Adrenal gland (tissue), 19 donors: Measurements from ENCODE around the gene ZNF398. TPM values are rescaled to one million over a fixed set of nuclear protein-coding genes. Genes with fewer than 3 reads are reported as not detected.

ENCODE experiments used
- DNase-seq, 7 donors: peaks; one replicate each; pipeline ENCODE4 v3.0.0-alpha.2; 2019 to 2020
- H3K27ac ChIP-seq, 5 donors: fragments of 200-600 bp; sonication (generic) in 4 of 5; 1 replicate in 3 of 5; 2 replicates in 2 of 5; pipeline versions ENCODE4 v1.5.1 to v1.8.0; 2016 to 2020; ENCODE audit warnings: mild to moderate bottlenecking in 1 of 5
- H3K27me3 ChIP-seq: fragments of 200-600 bp; 2 replicates; pipeline ENCODE4 v1.8.0; 2021
- H3K36me3 ChIP-seq, 2 donors: fragments of 200-600 bp; replicated peaks in 1 of 2; 1 replicate in 1 of 2; 2 replicates in 1 of 2; pipeline versions ENCODE4 v1.5.1 to v1.8.0; 2018 to 2022
- H3K4me1 ChIP-seq, 2 donors: fragments of 200-600 bp; replicated peaks in 1 of 2; 1 replicate in 1 of 2; 2 replicates in 1 of 2; pipeline versions ENCODE4 v1.5.1 to v1.8.0; 2018 to 2021
- H3K4me3 ChIP-seq, 4 donors: fragments of 200-600 bp; sonication (generic) in 3 of 4; one replicate each; pipeline ENCODE4 v1.5.1; 2016 to 2018
- H3K9me3 ChIP-seq, 3 donors: fragments of 200-600 bp; sonication (generic) in 1 of 3; replicated peaks in 1 of 3; 1 replicate in 2 of 3; 2 replicates in 1 of 3; pipeline versions ENCODE4 v1.5.1 to v1.8.0; 2016 to 2021
- CTCF ChIP-seq, 6 experiments: fragments of 450-650 bp in 4 of 6; fragments of 200-600 bp in 2 of 6; sonication (generic) in 1 of 6; IDR thresholded peaks; 1 replicate in 5 of 6; 2 replicates in 1 of 6; pipeline versions ENCODE4 v1.5.1 to v1.8.0; 2016 to 2021; ENCODE audit warnings: antibody characterized with exemption in 6 of 6, mild to moderate bottlenecking in 2 of 6, moderate library complexity in 1 of 6
- POLR2A ChIP-seq, 2 donors: fragments of 450-650 bp; IDR thresholded peaks; one replicate each; pipeline ENCODE4 v1.6.1; 2017; ENCODE audit warnings: antibody characterized with exemption in 2 of 2, mild to moderate bottlenecking in 2 of 2, moderate library complexity in 1 of 2
- WGBS, 4 donors: extraction: QIAGEN DNeasy Blood & Tissue Kit in 2 of 4; methylation state at CpG; one replicate each; pipeline versions ENCODE4 v1.1.5 to v1.1.7; 2013 to 2017; 5-methylcytosine and 5-hydroxymethylcytosine counted together
- intact Hi-C, 2 donors: fragments of 100-400 bp; cut with DNase I; formaldehyde crosslinking; loops; one replicate each; pipeline versions ENCODE4 v1.14.1 to v1.15.0; 2022 to 2023
- long read RNA-seq, 10 donors: library from polyadenylated mRNA in 3 of 10; unstranded in 2 of 10; stranded (forward) in 1 of 10; transcript quantifications; one replicate each; pipeline ENCODE4 v2.0.0 and lab custom pipeline, GENCODE V29; 2021 to 2026
- polyA plus RNA-seq, 3 donors: library from polyadenylated mRNA; stranded (reverse); fragments of 200-250 nt in 2 of 3; fragments of 350-450 nt in 1 of 3; fragmentation: Illumina TruSeq in 1 of 3; extraction: RNeasy Lipid Tissue Mini Kit (QIAGEN cat#74804) in 1 of 3; gene quantifications; one replicate each; pipeline ENCODE4 v1.2.3, GENCODE V29; 2013 to 2014
- total RNA-seq, 9 donors: library from RNA; depleted of rRNA in 4 of 9; stranded (reverse); fragments of >200 nt in 4 of 9; fragments of 120-200 nt in 1 of 9; fragmentation: NEBNext Ultra II Directional in 1 of 9; extraction: Animal tissue kit (Norgen Biotek cat#: 25700) in 1 of 9; gene quantifications; one replicate each; pipeline versions ENCODE4 v1.1.0 to v1.2.4, GENCODE V29; 2013 to 2023
- donor health status: healthy with polysubstance abuse.
- donor health status: Bipolar disorder and iron deficiency.
- donor health status: DM: yes; HTN: yes; CAD: no.
- donor health status: DM: no; HTN: no; CAD: no.
- donor health status: DM: no; HTN: no; CAD: no.
- donor health status: DM: yes; HTN: yes; CAD: no.

ZNF398 gene
- total RNA-seq (10 to 100 TPM in 8 of 9 donors, 1 to 10 TPM in 1; 7.4 to 18.7 (median 14.1) TPM), polyA plus RNA-seq (1 to 10 TPM; 2.0 to 8.5 (median 3.6) TPM)
- long read RNA-seq, donor 1, partial matches to known transcripts, result 0 of 3 reads
- long read RNA-seq, donor 1, other reads (novel, unspliced or antisense), result 0 of 3 reads
- long read RNA-seq, donor 2, partial matches to known transcripts, result 0 of 1 reads
- long read RNA-seq, donor 2, other reads (novel, unspliced or antisense), result 0 of 1 reads
- long read RNA-seq, donor 3, partial matches to known transcripts, result 0 of 1 reads
- long read RNA-seq, donor 3, other reads (novel, unspliced or antisense), result 0 of 1 reads
- long read RNA-seq, donor 4, result 0 reads
- long read RNA-seq, donor 5, transcript ZNF398-202 (6 exons, 2,860 nt), result major isoform, 11 of 19 reads
- long read RNA-seq, donor 5, partial matches to known transcripts, result 5 of 19 reads
- long read RNA-seq, donor 5, other reads (novel, unspliced or antisense), result 3 of 19 reads
- long read RNA-seq, donor 6, partial matches to known transcripts, result 1 of 1 reads
- long read RNA-seq, donor 6, other reads (novel, unspliced or antisense), result 0 of 1 reads
- long read RNA-seq, donor 7, partial matches to known transcripts, result 0 of 1 reads
- long read RNA-seq, donor 7, other reads (novel, unspliced or antisense), result 0 of 1 reads
- long read RNA-seq, donor 8, full-length matches to known transcripts, result 1 of 1 reads
- long read RNA-seq, donor 8, partial matches to known transcripts, result 0 of 1 reads
- long read RNA-seq, donor 8, other reads (novel, unspliced or antisense), result 0 of 1 reads
- long read RNA-seq, donor 9, result 0 reads
- long read RNA-seq, donor 10, partial matches to known transcripts, result 0 of 2 reads
- long read RNA-seq, donor 10, other reads (novel, unspliced or antisense), result 0 of 2 reads

GRCh38 chr7:149147072-149147751 is at the start of gene ZNF398:
ZNF398 (plus strand) TSS chr7:149147453; CDS start chr7:149147743, 290 bp downstream.
- WGBS, 4 donors, result 0 to 1% (median 0%) methylated on average over 12 to 79 of the region's 79 CpGs
- Histone ChIP-seq H3K36me3 (no peaks in the 10 kb centered on the region), H3K4me1 (peaks cover 3 to 20% of the 10 kb centered on the region in 2 donors), H3K9me3 (no peaks in the 10 kb centered on the region), H3K27ac (peak within 1 kb of the TSS; percentile 62 to 97 (median 93)), H3K4me3 (peak within 1 kb of the TSS; percentile 69 to 83 (median 76)), H3K27me3 (no peaks in the 10 kb centered on the region)
- DNase-seq, result peak; percentile 66 to 81 (median 73)
- intact Hi-C loops, result loop anchor here in 1 of 2 donors (10.0 kb wide), 1 partner anchor 52 kb away; the partner anchor contains the start of gene ZNF786
- TF ChIP-seq POLR2A (IDR thresholded peaks at IDR 0.05), result peak; percentile 71 to 84
- TF ChIP-seq CTCF (IDR thresholded peaks at IDR 0.05), result peak; percentile 12 to 91 (median 66)

GRCh38 chr7:149099058-149099457 is 48.2 kb upstream of the ZNF398 start:
- intact Hi-C loops, result loop anchor here (10.0 kb wide), 2 partner anchors 46 to 94 kb away; partner anchors contain the start of gene ZNF398 (in 1 of the 2)
- TF ChIP-seq POLR2A (IDR thresholded peaks at IDR 0.05) (no peak), CTCF (IDR thresholded peaks at IDR 0.05) (no peak)
- DNase-seq, result no peak
- Histone ChIP-seq H3K9me3 (no peaks in the 10 kb centered on the region), H3K4me1 (no peaks in the 10 kb centered on the region), H3K27ac (no peak overlapping the region), H3K27me3 (no peaks in the 10 kb centered on the region), H3K36me3 (no peaks in the 10 kb centered on the region), H3K4me3 (no peak overlapping the region)
- 85 to 93% (median 92%) methylated on average over 5 to 6 of the region's 6 CpGs for WGBS, 4 donors

- Histone ChIP-seq H3K4me3 (no peak overlapping the region), H3K36me3 (no peaks in the 10 kb centered on the region), H3K27me3 (no peaks in the 10 kb centered on the region), H3K9me3 (no peaks in the 10 kb centered on the region), H3K4me1 (no peaks in the 10 kb centered on the region), H3K27ac (no peak overlapping the region)
- no peak for DNase-seq
- TF ChIP-seq POLR2A (IDR thresholded peaks at IDR 0.05), result no peak
- no peak for TF ChIP-seq CTCF (IDR thresholded peaks at IDR 0.05)
- intact Hi-C loops, result no loop called here
- 88 to 98% (median 90%) methylated on average over 2 of the region's 2 CpGs for WGBS, 4 donors
Observed at GRCh38 chr7:149100821-149101220, 46.4 kb upstream of the ZNF398 start.
